ENCODE results near the gene GAPT.

The GAPT gene

DNA sequence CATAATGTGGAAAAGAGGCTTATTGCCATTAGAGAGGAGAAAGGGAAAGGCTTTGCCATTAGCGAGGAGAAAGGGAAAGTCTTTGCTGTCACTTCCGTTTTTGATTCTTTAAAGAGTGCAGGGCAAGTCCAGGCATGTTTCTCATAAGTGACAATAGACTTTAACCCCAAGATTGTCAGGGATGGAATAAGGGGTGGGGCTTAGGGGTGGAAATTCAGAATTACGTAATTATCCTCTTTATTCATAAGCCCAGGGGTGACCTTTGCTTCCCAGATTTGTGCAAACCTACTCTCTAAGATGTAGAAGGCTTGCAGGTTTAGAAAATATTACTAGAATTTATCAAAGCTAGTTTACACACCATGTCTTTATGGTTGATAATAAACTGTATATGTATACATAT, 29.1 kb upstream of the GAPT start:
- no peak for DNase-seq

- DNase-seq = peak; percentile 37
Observed at GRCh38 chr5:58462623-58463230, 28.5 kb upstream of the GAPT start.

GRCh38 chr5:58466939-58467338, 24.3 kb upstream of the GAPT start:
- DNase-seq = peak; percentile 41

- DNase-seq = no peak
Observed at GRCh38 chr5:58469896-58470295, 21.3 kb upstream of the GAPT start.

GRCh38 chr5:58475404-58475803, 15.8 kb upstream of the GAPT start:
- DNase-seq = no peak

DNA sequence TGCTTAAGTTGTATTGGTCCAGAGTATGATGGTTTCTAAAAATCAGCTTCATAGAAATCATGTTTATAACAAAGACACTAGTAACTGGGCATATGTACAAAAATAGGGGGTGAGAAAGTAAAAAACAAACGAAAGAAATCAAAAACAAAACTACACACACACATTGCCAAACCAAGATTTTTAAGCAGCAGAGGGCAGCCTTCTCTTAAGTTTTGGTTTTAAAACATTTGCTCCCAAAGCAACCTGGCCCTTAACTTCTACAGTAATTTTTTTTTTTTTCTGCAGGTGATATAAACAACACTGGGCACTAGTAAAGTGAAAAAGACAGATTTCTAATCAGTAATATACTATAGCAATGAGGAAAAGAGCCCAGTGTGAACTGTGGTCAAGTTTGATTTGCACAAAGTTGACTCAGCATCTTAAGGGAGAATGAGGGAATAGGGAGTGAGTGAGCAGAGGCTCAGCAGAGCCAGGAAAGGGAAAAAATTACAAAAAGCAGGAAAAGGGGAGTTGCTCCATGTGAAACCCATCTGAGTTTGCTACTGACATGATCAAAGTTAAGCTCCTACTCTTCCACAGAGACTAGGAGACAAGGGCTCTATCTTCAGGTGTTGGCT, 13.4 kb upstream of the GAPT start:
- no peak for DNase-seq

- DNase-seq = no peak
Observed at GRCh38 chr5:58481066-58481676, 10.1 kb upstream of the GAPT start.

GRCh38 chr5:58481828-58482227, 9.4 kb upstream of the GAPT start:
- DNase-seq = no peak

DNA sequence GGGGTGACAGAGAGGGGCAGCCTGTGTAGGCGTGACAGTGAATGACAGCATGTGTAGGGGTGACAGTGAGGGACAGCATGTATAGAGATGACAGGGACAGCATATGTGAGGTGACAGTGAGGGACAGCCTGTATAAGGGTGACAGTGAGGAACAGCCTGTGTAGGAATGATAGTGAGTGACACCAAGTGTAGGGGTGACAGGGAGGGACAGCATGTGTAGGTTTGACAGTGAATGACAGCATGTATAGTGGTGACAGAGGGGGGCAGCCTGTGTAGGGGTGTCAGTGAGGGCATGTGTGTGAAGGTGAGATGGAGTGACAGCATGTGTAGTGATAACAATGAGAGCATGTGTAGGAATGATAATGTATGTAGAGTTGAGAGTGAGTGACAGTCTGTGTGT, 8.7 kb upstream of the GAPT start:
- DNase-seq = no peak

GRCh38 chr5:58484505-58484904, 6.7 kb upstream of the GAPT start:
- no peak for DNase-seq

GRCh38 chr5:58486290-58486689, 4.9 kb upstream of the GAPT start:
- DNase-seq = no peak

- no peak for DNase-seq
Observed at GRCh38 chr5:58490402-58491050, 709 bp upstream of the GAPT start.

DNA sequence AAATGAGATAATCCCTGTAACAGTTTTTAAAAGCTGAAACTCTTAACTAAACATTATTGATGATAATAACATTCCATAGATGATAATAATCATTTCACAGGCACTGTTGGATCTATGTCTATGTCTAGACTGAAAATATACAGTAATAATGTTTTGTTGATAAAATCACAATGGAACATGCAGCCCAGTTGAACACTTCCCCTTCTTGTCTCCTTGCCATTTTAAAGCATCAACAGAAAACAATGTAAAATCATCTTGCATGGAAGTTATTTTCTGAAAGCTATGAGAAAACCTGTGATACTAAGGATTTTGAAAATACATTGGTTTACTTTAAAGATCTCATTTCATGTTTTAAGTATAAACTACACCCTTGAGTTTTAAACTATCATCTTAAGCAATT, 1.9 kb downstream of the GAPT start:
- no peak for DNase-seq

DNA sequence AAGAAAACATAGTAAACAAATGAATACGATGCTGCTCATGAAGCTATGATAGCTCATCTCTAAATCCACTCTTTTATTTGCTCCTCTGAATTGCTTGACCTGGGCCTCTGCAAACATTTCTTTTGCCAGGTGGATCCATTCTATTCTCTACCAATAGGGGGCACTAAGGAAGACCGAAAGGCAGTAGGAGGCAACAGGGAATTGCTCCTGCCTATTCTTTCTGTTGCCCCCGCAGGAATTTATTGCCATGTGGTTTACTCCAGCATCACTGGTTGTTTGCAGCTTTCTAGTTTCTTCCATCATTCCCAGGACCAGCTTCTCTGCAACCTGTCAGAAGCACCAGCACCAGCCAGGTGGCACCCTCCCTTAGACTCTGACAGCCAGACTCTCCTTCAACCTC, 5.3 kb downstream of the GAPT start:
- DNase-seq = no peak

- no peak for DNase-seq
Observed at GRCh38 chr5:58497386-58497785, 6.2 kb downstream of the GAPT start.

- DNase-seq = no peak
Observed at GRCh38 chr5:58497921-58498320, 6.7 kb downstream of the GAPT start.

DNA sequence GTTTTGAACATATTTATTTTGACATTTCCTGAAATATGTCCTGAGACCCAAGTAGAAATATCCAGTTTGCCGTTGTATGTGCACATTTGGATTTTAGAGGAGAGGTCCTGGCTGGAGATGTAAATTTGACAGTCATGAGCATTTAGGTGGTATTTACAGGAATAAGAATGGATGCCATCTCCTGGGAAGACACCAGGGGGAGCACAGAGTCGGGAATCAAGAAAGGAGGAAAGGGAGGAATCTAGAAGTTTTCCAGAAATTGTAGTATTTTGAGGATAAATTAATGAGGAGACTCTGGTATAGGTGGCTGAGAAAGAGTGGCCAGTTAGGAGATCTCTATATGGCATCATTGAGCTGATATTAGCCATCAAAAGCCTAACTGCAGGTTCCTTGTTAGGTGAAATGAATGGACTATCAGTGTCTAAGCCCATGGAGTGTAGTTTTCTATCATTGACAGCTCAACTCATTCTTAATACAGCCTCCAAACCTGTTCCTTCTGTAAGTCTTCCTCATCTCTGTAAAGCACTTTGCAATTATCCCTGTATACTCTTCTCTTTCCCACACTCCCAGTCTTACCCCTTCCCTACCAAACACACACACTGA, 7.2 kb downstream of the GAPT start:
- DNase-seq = no peak

- DNase-seq = no peak
Observed at GRCh38 chr5:58499231-58499630, 8.0 kb downstream of the GAPT start.

DNA sequence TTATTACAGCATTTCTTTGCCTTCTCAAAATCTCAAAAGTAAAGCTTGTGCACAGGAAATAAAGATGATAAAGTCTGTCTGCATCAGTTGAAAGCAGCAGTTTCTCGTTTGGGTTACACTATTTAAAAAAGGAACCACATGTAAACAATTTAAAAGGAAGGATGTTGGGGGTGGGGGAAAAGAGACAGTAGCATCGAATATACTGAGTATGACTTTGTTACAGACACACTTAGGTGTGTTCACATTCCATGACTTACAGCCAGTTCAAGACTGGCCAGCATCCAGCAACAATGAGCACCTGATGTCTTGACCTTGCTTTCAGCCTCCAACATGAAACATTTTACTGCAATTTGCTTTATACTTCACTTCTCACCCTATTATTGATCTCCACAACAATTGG, 8.7 kb downstream of the GAPT start:
- no peak for DNase-seq

GRCh38 chr5:58501778-58502417, 10.7 kb downstream of the GAPT start:
- DNase-seq = no peak

DNA sequence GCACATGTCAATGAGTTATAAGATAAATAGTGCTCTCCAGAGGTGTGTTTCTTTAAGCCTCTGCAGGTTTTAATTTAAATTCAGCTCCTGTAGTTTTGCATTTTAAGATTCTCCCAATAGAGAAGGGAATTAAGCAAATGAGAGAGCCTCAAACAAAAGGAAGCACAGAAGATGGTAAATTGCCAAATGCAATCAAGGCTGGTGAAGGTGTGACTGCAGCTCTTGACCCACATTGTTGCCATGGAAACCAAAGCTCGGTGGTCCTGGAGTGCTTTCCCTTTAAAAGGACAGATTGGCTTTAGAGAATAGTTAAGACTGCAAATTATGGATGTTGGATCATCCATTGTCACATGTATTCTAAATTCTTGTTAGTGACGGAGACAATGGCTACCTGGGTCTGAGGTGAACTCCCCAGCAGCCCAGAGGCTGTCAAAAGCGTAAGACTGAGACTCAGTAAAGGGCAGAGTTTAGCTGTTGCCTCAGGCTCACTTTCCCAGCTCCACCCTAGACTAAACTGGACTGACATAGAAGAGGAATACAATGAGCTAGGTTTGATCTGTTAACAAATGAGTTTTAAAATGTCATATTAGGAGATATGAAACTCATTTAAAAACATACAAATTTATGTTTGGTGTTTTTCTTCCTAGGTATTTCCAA, 12.3 kb downstream of the GAPT start:
- no peak for DNase-seq

DNA sequence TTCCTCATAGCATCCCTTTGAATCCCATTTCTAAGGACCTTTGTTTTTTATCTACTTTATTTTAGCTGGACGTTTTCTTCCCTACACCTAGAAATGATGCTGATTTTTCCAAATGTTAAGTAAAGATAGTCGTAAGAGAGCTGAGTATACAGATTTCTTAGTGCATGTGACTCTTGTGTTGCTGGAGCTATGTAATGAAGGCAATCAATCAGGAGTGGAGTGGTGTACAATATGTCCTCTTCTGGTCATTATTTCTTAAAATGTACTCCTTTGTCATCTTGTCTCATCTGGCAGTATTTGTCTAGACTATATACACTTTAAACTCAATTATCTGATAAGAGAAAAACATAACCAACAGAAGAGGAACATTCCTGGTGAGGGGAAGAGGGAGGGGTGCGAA, 13.5 kb downstream of the GAPT start:
- no peak for DNase-seq

- no peak for DNase-seq
Observed at GRCh38 chr5:58505502-58505901, 14.3 kb downstream of the GAPT start.

Measured in activated CD4-positive, alpha-beta T cell treated with anti-CD3 and anti-CD28 coated beads for 48 hours (primary cell).